ENCODE data around the gene NACC2.

The NACC2 gene

DNA sequence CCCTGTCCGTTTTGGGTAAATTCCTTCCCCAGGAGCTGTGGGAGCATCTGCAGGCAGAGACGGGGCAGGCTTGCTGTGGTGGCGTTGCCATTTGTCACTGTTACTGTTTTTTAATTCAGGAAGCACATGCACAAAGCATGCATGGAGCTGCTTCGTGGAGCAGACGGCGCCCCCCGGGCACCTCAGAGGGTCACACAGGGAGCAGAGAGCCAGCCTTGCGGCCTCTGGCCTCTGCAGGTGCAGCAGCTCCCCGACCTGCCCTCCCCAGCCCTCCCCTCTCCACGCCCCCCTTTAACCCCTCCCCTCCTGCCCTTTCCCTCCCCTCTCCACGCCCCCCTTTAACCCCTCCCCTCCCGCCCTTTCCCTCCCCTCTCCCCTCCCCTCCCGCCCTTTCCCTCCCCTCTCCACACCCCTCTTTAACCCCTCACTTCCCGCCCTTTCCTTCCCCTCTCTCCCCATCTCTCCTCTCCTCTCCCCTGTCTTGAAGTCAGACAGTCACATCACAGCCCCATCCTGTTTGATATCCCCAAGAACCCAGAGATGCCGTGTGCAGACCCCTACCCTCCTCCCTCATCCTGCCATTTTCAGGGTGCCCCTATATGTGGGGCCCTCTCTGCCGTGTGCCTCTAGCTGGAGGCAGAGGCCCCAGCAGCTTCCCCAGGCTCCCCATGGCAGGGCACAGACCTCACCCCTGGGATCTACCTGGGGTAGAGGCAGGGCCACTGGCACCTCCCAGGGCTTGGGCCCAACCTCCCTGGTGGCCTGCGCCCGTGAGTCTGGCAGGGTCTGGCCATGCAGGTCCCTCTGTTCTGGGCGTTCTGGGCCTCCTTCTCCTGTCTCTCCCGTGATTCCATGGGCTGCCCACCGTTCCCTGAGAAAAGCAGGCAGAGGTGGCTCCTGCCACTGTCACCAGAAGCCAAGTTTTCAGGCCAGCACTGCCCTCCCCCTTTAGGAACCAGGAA lies 104.3 kb downstream of the NACC2 start:
- peak; percentile 41 for DNase-seq

GRCh38 chr9:135989722-135990467 lies 105.2 kb downstream of the NACC2 start:
- DNase-seq, result no peak

DNA sequence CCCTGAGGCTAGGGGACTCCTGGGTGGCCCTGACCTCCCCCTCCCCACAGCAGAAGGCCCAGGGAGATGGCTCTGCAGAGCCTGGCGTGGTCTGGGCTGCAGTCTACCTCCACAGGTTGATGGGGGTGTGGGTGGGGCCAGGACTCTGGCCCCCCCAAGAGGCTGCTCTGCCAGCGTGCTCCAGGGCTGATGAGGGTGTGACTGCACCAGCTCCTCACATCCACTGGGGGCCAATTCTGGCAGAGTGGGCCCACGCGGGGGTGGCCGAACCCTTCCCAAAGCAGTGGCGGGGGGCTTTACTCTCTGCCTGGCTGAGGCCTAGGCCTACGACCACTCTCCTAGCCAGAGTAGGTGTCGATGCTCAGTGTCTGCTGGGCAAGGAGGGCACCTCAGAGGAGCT lies 105.9 kb downstream of the NACC2 start:
- DNase-seq, result no peak

DNA sequence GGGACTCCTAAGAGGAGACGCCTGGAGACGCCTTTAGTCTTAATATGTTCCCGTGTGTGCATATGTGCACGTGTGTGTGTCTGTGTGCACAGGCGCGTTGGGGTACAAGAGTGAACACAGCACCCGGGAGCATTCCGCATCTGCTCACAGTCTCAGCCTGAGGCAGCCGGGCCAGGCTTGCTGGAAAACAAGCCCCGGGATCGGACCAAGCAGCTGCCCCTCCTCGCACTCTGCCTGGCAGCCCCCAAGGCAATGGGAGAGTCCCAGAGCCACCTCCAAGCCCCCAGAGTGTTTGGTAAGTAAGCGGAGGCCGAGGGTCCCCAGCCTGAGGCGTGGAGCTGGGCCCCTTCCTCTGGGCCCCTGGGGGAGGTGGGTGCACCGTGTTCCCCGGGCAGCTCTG lies 106.6 kb downstream of the NACC2 start:
- no peak for DNase-seq

GRCh38 chr9:135987838-135988404 lies 107.2 kb downstream of the NACC2 start:
- no peak for DNase-seq

- no peak for DNase-seq
Measured at GRCh38 chr9:135986605-135987004, 108.5 kb downstream of the NACC2 start.

- DNase-seq, result no peak
Measured at GRCh38 chr9:135985889-135986288, 109.2 kb downstream of the NACC2 start.

- DNase-seq, result no peak
Measured at GRCh38 chr9:135985459-135985774, 109.7 kb downstream of the NACC2 start.

DNA sequence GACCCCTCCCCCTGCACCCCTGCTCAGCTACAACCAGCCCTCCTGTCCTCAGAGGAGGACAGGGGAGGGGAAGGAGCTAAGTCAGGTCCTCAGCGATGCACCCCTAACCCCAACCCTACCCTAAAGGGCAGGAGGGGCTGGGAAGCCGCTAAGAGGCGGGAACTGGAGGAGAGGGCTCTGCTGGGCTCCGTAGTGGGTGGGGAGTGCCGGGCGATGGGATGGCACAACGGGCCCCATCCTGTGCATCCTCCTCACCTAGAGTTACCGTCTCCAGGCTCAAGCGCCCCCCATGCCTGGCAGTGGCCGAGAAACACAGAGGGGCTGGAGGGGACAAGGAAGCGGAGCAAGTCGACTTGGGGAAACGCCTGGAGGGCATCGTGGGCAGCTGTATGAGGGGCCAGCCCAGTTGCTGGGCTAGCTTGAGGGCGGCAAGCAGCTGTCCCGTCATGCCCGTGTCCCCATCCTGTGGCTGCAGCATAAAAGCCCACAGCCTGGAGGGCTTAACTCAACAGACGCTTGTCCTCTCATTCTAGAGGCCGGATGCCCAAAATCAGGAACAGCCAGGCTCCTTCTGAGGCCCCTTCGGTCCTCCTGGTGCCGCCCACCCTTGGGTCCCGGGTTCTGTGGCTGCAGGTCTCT lies 110.9 kb downstream of the NACC2 start:
- DNase-seq, result no peak

- DNase-seq, result no peak
Measured at GRCh38 chr9:135983208-135984071, 111.6 kb downstream of the NACC2 start.

GRCh38 chr9:135982499-135983207 lies 112.4 kb downstream of the NACC2 start:
- no peak for DNase-seq

GRCh38 chr9:135980926-135981630 lies 114.0 kb downstream of the NACC2 start:
- no peak for DNase-seq

DNA sequence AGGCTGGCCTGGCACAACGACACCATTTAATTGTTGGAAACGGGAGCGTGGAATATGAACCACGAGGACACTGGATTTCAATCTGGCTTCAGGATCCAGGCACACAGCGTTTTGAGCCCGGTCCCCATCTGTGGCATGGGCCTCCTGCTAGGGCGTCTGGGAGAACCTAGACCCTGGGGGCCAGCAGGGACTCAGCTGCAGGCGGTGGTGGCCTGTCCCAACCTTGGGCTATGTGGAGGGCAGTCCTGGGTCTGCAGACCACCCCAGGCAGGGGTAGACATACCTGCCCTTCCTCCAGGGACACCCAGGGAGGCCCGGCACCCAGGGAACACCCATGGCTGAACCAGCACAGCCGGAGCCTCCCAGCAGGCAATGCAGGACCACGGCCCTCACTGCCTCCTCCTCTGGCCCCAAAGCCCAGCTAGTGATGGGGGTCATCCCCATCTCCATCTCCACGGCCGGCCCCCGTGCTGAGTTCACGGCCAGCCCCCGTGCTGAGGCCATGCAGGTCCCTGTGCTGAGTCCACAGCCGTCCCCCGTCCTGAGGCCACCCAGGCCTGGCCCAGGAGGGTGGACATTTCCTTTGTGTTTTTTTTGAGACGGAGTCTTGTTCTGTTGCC lies 115.4 kb downstream of the NACC2 start:
- no peak for DNase-seq

DNA sequence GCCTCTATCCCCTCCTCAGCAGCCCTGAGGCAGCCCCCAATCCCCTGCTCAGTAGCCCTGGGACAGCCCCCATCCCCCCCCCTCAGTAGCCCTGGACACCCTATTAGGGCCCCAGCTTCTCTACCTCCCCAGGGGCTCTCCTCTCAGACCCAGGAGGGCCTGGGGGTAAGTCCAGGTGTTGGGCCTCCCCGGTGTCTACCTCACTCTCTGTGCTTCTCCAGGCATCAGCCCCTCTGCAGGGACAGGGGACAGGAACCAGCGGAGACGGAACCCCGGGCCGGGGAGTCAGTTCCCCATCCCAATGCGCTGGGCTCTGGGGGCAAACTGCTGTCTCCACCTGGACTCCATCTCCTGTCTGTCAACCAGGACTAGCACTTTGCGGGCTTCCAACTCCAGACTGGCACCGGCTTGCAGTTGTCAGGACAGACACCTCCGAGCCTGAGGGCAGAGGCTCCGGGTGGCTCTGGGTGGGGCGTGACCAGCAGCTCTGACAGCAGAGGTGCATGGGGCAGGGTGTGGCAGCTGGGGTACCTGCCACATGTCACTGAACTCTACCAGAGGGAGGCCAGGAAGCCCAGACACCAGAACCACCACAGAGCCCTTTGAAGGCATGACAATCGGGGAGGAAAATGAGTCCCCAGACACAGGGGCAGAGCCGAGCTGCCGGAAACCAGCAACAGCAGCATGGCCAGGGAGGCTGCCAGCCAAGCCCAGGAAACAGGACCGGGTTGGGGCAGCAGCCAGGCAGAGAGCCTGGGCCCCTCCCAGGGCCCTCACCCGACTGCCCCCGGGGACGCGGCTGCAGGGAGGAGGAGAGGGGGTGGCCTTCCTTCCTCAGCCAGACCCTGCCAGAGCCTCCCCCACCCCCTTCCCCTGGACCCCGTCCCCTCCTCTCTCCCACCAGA lies 116.2 kb downstream of the NACC2 start:
- peak; percentile 45 for DNase-seq

DNA sequence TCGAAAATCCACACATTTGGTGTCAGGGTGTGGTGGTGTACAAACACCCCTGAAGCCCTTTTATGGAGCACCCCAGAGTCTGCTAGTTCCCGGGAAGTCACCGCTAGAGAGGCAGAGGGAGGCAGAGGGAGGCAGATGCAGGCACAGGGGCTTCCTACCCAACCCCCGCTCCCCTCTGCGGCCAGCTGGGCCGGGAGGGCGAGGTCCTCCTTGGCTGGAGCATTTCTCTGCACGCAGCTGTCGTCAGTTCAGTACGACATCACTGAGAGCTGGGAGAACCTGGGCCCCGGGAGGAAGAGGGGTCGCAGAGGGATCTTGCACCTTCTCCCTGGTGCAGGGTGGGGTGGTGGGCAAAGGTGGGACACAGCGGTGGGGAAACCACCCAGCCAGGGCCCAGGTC lies 118.1 kb downstream of the NACC2 start:
- DNase-seq, result no peak

DNA sequence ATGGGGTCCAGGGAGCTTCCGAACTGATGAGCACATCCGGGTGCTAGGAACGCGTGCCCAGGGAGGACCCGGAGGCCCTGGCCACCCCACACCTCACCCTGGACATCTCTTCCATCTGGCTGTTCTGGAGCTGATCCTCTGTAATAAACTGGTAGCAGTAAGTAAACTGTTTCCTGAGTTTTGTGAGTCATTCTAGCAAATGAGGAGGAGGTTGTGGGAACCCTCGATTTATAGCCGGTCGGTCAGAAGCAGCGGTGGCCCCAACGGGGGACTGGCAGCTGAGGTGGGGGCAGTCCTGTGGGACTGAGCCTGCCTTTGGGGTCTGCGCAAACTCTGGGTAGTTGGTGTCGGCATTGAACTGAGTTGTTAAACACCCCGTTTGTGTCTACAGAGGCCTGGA lies 118.6 kb downstream of the NACC2 start:
- no peak for DNase-seq

DNA sequence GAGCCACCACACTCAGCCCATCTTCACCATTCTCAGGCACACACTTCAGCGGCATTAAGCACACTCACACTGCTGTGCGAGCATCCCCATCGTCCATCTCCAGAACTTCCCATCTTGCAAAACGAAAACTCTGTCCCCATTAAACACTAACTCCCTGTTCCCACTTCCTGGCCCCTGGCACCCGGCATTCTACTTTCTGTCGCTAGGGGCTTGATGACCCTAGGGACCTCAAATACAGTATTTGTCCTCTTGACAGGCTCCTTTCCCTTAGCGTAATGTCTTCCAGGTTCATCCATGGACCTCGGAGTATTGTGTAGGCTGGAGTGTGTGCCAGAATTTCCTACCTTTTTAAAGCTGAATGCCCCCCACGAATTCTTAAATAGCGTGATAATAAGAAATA lies 119.3 kb downstream of the NACC2 start:
- no peak for DNase-seq

DNA sequence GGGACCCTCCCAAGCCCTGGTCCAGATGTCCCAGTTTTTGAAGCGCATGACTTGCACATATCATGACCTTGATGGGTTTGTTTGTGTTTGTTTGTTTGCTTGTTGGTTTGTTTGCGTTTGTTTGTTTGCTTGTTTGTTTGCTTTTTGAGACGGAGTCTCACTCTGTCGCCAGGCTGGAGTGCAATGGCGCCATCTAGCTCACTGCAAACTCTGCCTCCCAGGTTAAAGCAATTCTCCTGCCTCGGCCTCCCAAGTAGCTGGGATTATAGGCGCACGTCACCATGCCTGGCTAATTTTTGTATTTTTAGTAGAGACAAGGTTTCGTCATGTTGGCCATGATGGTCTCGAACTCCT lies 120.9 kb downstream of the NACC2 start:
- DNase-seq, result no peak
